OCI-M1 (cell line): ENCODE results near the gene ABI1.

Experiments used
- DNase-seq: peaks from one replicate; lab custom pipeline; 2025; lab: John Stamatoyannopoulos, UW

ABI1 gene

DNA sequence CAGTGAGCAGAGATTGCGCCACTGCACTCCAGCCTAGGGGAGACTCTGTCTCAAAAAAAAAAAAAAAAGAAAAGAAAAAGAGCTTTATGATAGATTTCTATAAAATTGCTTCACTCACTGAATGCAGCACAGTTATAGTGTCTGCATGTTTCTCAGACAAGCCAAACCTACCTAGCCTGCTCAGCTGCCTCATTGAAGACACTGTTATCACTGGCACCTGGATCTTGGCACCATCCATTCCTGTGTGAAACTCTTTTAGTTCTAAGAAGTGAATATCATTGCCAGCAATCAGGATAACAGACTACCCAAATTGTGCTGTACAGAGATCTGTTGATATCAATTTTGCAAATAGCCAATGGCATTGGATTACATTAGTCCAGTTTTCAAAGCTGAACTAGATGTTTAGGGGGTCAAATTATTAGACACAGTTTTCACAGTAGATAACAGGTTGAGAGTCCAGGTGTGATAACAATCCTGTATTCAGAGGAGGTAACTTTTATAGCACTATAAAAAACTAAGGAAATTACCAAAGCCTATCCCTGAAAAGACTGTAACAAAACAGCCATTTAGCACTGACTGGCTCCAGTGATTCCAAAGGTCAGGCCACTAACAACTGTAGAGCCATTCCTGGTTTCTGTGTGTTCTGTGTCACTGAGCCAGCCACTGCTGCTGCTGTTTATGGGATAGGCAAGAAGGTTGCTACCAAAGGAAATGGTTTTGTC lies 146.2 kb downstream of the ABI1 start:
- DNase-seq, result no peak

GRCh38 chr10:26711324-26711723 lies 149.4 kb downstream of the ABI1 start:
- no peak for DNase-seq

GRCh38 chr10:26706936-26707335 lies 153.8 kb downstream of the ABI1 start:
- DNase-seq, result no peak

GRCh38 chr10:26706206-26706605 lies 154.6 kb downstream of the ABI1 start:
- DNase-seq, result no peak

- DNase-seq, result no peak
These were observed 156.8 kb downstream of the ABI1 start for GRCh38 chr10:26703974-26704373.

- DNase-seq, result no peak
These were observed 157.7 kb downstream of the ABI1 start for GRCh38 chr10:26703096-26703495.

- no peak for DNase-seq
These were observed 159.7 kb downstream of the ABI1 start for GRCh38 chr10:26700884-26701630.

DNA sequence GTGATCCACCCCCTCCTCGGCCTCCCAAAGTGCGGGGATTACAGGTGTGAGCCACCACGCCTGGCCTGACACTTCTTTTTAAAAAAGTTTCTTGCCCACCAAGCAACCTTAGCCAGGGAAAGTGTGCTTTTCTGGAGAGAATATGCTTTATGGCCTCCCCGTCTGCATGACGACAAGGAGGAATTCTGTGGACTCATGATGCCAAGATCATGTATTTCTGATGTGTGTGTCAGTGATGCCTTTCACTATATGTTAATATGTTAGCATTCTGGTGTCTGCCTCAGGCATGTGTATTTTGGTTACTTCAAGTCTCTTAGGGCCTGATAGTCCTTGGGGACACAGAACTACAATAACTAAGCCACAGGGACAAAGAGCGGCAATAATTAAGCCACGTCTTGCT lies 161.1 kb downstream of the ABI1 start:
- no peak for DNase-seq

DNA sequence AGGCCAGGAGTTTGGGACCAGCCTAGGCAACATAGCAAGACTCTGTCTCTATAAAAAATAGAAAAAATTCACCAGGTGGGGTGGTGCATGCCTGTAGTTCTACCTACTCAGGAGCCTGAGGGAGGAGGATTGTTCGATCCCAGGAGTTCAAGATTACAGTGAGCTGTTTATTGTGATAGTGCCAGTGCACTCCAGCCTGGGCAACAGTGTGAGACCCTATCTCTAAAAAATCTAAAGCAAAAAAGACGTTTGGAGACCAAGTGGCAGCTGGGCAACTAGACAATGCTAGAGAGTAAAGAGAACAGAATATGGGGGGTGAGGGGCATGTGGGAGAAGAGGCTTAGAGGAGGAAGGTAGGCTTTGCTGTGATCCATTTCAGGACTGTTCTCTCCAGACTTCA lies 161.8 kb downstream of the ABI1 start:
- no peak for DNase-seq

DNA sequence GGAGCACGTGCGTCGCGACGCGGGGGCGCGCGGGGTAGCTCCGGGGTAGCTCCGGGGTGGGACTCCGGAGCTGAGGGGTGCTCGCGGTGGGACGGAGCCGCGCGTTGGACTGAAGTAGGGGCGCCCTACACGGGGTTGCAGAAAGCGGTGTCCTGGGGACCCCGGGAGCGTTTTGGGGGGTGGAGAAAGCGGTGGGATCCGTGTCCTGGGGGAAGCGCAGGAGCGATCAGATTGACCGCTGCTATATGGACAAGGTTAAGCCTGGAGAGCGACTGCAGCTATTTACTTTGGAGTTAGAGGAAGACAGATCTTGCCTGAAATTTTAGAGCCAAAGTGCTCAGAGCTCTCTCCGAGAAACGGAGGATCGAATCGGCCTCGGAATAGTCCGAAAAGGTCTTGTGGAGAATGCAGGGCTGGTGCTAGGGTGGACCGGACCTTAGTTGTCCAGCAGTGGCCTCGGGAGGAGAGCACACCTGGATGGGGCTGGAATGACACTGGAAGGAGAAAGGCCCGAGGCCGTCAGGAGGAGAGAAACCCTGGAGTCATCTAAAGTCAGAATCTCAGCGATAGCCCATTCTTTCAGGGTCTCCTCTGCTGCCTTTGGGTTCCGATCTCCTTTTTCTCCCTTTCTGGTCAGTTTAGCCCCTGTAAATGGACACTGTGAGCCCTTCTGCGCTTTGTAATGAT lies 162.7 kb downstream of the ABI1 start:
- peak; percentile 50 for DNase-seq

GRCh38 chr10:26697163-26697921 lies 163.4 kb downstream of the ABI1 start, which contains the start of gene PDSS1:
PDSS1 (plus strand) TSS chr10:26697701; CDS start chr10:26697712, 11 bp downstream.
- peak; percentile 89 for DNase-seq

GRCh38 chr10:26696786-26697162 lies 164.0 kb downstream of the ABI1 start:
- no peak for DNase-seq
